ENCODE results near the gene SHANK2. TPM values are rescaled to one million over a fixed set of nuclear protein-coding genes. Genes with fewer than 3 reads are reported as not detected.
"Not testable (repeated sequence)": the region's sequence is repeated elsewhere in the genome, so short reads cannot be mapped to it uniquely, and the experiment has no call there.

The SHANK2 gene
- total RNA-seq, 1 experiment from 2014 or later, result 1.2 TPM

DNA sequence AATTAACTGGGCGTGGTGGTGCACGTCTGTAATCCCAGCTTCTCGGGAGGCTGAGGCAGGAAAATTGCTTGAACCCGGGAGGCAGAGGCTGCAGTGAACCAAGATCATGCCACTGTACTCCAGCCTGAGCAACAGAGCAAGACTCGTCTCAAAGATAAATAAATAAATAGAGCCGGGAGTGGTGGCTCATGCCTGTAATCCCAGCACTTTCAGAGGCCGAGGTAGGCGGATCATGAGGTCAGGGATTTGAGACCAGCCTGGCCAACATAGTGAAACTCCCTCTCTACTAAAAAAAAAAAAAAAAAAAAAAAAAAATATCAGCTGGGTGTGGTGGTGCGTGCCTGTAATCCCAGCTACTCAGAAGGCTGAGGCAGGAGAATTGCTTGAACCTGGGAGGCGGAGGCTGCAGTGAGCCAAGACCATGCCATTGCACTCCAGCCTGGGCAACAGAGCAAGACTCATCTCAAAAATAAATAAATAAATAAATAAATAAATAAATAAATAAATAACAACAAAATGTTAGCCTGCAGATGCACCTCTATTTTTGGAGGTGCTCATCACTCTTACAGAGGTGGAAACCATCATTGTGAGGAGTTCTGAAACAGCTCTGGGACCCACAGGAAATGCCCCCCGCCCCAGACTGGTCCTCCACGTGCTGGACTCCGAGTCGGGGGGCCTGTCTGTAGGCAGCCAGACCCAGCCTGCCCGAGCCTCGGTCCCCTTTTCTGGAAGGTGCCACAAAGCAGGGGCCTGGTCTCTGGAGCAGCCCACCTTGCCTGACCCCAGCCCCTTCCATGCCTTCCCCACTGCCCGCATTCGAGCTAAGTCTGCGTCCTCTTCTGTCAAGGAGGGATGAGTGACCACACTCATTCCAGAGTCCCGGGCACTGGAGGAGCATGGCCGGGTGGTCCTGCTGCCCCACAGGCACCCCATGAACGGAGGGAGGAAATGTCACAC, 18.2 kb downstream of the SHANK2 start:
- DNase-seq (ENCODE audit: low read depth), result peak; percentile 18
- in situ Hi-C loops (cut with HindIII; ENCODE audit: low pct_unique_long_range_greater_than_20kb, low sequenced_read_pairs), result not testable (repeated sequence)

GRCh38 chr11:71232364-71232763, 20.0 kb downstream of the SHANK2 start:
- DNase-seq (ENCODE audit: low read depth), result no peak
- in situ Hi-C loops (cut with HindIII; ENCODE audit: low pct_unique_long_range_greater_than_20kb, low sequenced_read_pairs), result no loop called here

- in situ Hi-C loops (cut with HindIII; ENCODE audit: low pct_unique_long_range_greater_than_20kb, low sequenced_read_pairs), result no loop called here
- no peak for DNase-seq (ENCODE audit: low read depth)
Measured at GRCh38 chr11:71228961-71229360, 23.4 kb downstream of the SHANK2 start.

DNA sequence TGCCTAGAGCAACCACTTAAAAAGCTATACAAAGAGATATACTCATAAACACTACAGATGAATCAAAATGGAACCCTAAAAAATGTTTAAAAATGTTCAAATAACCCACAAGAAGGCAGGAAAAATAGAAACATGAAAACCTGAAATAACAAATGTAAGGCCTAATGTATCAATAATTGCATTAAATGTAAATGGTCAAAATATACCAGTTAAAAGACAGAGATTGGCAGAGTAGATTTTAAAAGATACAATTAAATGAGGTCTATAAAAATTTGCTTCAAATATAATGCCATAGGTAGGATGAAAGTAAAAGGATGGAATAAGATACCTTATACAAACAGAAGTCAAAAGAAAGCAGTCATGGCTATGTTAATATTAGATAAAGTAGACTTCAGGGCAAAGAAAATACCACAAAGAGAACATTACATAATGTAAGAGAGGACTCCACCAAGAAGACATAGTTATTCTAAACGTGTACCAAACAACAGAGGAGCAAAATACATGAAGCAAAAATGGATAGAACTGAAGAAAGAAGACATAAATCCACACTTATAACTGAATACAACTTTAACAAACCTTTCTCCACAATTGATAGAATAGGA, 25.2 kb downstream of the SHANK2 start:
- in situ Hi-C loops (cut with HindIII; ENCODE audit: low pct_unique_long_range_greater_than_20kb, low sequenced_read_pairs), result no loop called here
- no peak for DNase-seq (ENCODE audit: low read depth)

DNA sequence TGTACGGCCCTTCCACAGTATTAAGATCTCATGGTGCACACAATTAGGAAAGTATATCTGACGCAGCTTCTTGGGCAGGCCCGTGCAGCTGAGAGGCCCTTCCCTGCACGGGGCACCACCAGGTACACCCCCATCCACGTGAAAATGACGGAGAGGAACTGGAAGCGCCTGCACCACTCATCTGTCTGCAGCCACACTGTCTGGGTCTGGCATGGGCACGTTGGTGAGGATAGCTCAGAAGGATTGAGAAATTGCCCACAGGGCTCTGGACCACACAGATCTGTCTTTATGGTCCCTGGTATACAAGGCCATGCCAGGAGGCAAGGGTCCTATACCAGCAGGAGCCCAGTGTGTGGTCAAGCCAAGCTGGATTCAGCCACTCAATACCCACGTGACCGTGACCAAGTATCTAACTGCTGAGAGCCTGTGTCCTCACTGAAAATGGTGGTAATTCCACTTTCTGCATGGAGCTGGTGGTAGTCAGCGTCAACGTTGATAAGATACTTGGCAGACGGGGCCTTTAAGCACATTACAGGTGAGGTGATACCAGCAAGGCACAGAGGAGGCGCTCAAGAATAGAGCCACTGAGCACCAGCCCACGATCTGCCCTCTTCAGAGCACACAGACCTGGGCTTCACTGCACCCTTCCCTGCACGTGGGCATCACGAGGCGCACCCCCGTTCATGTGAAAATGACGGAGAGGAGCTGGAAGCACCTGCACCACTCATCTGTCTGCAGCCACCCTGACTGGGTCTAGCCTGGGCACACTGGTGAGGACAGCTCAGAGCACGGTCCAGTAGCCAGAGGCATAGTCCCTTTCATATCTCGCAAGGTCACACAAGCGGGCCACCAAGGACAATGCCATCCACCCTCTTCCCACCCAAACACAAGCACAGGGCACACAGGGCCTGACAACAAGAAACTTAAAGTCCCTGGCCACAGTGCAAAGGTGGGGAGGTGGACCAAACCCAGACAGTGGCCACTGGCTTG, 28.4 kb downstream of the SHANK2 start:
- DNase-seq (ENCODE audit: low read depth), result no peak
- in situ Hi-C loops (cut with HindIII; ENCODE audit: low pct_unique_long_range_greater_than_20kb, low sequenced_read_pairs), result no loop called here

- DNase-seq (ENCODE audit: low read depth), result no peak
- in situ Hi-C loops (cut with HindIII; ENCODE audit: low pct_unique_long_range_greater_than_20kb, low sequenced_read_pairs), result no loop called here
Measured at GRCh38 chr11:71223081-71223405, 29.3 kb downstream of the SHANK2 start.

DNA sequence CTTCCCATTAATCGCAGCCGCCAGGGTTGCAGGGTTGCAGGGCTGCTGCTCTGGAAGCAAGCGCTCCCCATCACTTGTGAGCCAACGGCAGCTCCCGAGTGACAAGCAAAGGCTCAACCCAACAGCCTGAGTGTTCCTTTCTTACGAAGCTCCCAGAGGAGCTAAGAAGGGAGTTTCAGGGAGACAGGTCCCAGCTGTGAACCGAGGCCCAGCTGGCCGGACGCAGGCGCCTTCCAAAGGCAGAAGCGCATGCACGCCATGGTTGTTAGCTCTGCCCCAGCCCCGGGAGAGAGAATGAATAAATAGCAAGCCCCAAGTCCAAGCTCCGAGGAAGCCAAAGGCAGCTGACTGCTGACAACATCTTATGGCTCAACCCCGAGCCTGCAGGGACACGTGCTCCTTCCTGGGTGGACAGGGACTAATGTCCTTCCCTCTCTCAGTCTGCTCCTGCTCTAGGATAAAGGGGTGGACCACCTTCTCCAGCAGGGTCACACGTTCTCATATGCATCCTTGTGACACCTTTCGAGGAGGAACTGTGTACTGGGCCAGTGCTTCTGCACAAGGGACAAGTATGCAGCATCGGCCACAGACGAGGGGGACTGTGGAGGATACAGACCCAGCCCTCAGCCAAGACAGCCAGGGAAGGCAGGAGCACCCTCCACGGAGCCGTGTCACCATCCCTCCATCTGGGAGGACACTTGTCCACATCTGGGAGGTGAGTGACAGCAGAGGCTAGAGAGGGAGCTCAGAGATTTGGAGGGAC, 29.9 kb downstream of the SHANK2 start:
- in situ Hi-C loops (cut with HindIII; ENCODE audit: low pct_unique_long_range_greater_than_20kb, low sequenced_read_pairs), result no loop called here

GRCh38 chr11:71221821-71222220, 30.6 kb downstream of the SHANK2 start:
- no peak for DNase-seq (ENCODE audit: low read depth)
- in situ Hi-C loops (cut with HindIII; ENCODE audit: low pct_unique_long_range_greater_than_20kb, low sequenced_read_pairs), result no loop called here

More for the DNA sequence above, 29.9 kb downstream of the SHANK2 start:
- no peak for DNase-seq (ENCODE audit: low read depth)

- in situ Hi-C loops (cut with HindIII; ENCODE audit: low pct_unique_long_range_greater_than_20kb, low sequenced_read_pairs), result no loop called here
- no peak for DNase-seq (ENCODE audit: low read depth)
Measured at GRCh38 chr11:71221201-71221600, 31.2 kb downstream of the SHANK2 start.

DNA sequence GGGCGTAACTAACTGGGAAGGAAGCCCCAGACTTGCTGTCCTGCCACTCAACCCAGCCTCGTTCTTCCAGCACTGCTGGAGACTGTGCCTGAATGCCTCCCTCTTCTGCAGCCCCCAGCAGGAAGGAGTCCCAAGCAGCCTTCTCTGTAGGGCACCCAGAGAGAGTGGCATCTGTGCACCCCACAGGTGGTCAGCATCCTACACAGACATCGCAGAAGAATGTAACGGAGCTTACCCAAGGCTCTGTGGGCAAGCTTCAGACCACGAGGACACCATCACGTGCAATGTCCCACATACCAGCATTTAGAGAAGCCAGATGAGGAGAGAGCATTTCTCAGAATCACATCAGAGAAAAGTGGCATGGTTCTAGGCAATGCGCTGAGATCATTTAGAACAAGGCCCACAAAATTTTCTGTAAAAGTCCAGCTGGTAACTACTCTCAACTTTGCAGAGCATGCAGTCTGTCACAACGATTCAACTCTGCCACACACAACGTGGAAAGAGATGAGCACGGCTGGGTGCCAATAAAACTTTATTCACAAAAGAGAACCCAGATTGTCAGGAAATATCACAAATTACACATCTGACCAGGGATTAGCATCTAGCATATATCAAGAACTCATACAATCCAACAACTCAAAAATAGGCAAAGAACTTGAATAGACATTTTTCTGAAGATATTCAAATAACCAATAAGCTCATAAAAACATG, 33.4 kb downstream of the SHANK2 start:
- in situ Hi-C loops (cut with HindIII; ENCODE audit: low pct_unique_long_range_greater_than_20kb, low sequenced_read_pairs), result no loop called here
- DNase-seq (ENCODE audit: low read depth), result no peak

DNA sequence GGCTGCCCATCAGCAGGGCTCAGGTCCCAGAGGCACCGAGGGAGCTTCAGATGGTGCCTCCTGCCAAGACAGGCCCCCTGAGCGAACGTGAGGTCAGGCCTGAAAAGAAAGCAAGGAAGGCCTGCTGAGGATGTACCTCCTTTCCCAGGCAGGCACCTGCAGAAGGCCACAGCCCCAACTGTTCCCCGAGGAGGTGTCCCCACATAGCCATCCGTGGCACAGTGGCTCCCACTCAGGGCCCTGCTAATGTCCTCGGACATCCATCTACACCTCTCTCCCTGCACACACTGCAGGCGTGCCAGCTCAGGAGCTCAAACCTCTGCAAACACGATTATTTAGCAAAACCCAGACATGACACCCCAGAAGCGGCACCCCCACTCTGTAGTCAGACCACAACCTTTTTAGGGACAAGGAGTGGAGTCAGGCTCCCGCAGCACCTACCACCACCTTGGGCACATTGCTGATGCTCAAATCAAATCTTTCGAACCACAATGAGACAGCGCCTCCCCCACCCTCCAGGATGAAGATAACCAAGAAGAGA, 36.9 kb downstream of the SHANK2 start:
- in situ Hi-C loops (cut with HindIII; ENCODE audit: low pct_unique_long_range_greater_than_20kb, low sequenced_read_pairs), result no loop called here
- DNase-seq (ENCODE audit: low read depth), result no peak

DNA sequence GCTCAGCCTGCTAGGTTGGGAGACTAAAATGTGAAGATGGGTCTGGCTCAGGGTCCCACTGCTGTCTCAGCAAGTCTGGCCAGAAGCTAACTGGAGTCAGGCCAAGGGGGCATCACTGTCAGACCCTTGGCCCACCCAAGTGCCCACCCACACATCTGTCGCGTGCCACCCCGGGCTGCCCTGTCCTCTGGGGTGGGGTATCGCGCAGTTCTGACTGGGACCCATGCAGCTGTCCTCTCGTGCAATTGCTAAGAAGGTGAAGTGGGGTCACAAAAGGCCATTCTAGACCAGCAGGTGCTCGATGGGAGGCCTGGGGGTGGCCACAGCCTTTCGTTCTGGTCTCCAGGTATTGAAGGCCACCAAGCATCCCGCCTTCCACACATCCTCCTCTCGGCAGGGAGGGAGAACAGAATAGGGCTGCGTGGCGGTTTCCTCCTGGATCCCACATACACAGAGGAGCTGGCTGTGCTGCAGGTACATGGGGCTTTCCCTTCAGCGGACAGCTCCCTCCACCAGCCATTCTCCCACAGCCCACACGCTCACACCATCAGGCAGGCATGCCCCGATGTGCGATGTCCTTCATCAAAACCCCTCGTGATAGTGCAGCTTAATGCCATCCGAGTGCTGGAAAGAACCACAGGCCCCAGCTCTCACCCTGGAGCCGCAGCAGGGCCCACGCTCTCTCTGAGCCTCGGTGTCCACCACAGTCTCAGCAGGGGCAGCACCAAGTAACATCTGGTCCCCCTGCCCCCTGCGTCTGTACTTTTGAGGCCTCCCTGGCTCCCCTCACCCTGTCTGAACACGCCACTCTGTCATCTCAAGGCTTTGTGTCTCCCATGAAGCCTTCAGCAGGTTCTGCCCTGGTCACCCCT, 37.6 kb downstream of the SHANK2 start:
- in situ Hi-C loops (cut with HindIII; ENCODE audit: low pct_unique_long_range_greater_than_20kb, low sequenced_read_pairs), result no loop called here

GRCh38 chr11:71213696-71214552, 38.5 kb downstream of the SHANK2 start:
- DNase-seq (ENCODE audit: low read depth), result no peak
- in situ Hi-C loops (cut with HindIII; ENCODE audit: low pct_unique_long_range_greater_than_20kb, low sequenced_read_pairs), result no loop called here

More for the DNA sequence above, 37.6 kb downstream of the SHANK2 start:
- DNase-seq (ENCODE audit: low read depth), result no peak

DNA sequence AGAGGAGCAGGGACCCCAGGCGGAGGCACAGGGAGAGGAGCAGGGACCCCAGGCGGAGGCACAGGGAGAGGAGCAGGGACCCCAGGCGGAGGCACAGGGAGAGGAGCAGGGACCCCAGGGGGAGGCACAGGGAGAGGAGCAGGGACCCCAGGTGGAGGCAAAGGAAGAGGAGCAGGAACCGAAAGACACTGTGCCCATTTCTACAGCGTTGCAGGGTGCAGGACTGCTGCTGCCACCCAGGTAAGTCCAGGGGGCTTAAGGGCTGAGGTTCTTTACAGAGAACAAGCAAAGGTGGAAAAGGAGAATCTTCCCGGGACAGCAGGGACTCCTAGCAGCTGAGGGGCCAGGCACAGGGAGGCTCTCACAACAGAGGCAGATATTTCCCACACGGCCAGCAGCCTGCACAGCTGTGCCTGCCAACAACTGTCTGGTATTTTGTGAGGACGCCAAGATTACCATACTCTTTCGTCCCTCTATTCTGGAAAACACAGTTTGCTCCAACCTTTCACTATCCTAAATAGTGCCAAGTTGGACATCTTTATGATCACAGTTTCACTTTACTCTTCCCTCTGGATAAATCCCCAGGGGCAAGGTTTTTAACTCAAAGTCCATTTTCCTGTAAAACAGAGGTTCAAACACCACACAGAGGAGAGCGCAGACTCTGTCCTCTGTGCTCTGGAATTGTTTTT, 39.4 kb downstream of the SHANK2 start:
- in situ Hi-C loops (cut with HindIII; ENCODE audit: low pct_unique_long_range_greater_than_20kb, low sequenced_read_pairs), result no loop called here
- DNase-seq (ENCODE audit: low read depth), result no peak

DNA sequence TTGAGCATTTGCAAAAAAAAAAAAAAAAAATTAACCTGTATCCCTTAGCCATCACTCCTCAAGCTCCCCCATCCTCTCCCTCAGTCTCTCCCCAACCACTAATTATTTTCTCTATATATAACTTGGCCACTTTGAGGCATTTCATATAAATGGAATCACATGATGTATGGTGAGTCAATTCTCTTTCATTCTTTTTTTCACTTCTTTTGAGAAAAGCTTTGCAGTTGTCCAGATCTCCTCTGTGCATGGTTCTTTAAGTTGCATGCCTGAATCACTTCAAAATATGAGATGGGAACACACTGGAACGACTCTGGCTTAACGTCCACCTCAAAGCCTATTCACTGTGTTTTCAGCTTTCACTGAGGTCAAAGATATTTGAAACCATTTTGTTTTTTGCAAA, 40.7 kb downstream of the SHANK2 start:
- in situ Hi-C loops (cut with HindIII; ENCODE audit: low pct_unique_long_range_greater_than_20kb, low sequenced_read_pairs), result no loop called here
- no peak for DNase-seq (ENCODE audit: low read depth)

Measured in Caki2 (cell line).